AG04450 (cell line): ENCODE results near the gene SLC39A10. TPM values are rescaled to one million over a fixed set of nuclear protein-coding genes. Genes with fewer than 3 reads are reported as not detected.

Source experiments
- CTCF ChIA-PET: fragments of 300-600, 350-600 bp; formaldehyde crosslinking; extraction: SDS; loops from one replicate; lab custom pipeline; 2022; ENCODE audit warnings: antibody characterized with exemption, inconsistent platforms; lab: Charles Lee
- POLR2A ChIA-PET: fragments of 350-600 bp; formaldehyde crosslinking; extraction: SDS; loops from one replicate; lab custom pipeline; 2021; ENCODE audit warnings: antibody characterized with exemption, inconsistent platforms; lab: Yijun Ruan, JAX
- DNase-seq: peaks from one replicate; pipeline ENCODE4 v3.0.0-alpha.2; 2011; ENCODE audit warnings: low read depth, low spot score
- H3K27ac ChIP-seq: one replicate; pipeline ENCODE4 v1.5.1; 2012; ENCODE audit warnings: low read depth, low read length, control low read depth
- H3K27me3 ChIP-seq: one replicate; pipeline ENCODE4 v1.6.0; 2012; ENCODE audit warnings: low read length; ENCODE audit not compliant: control insufficient read depth, insufficient read depth
- H3K4me3 ChIP-seq: 2 replicates; pipeline ENCODE4 v1.5.1; 2011; ENCODE audit warnings: mild to moderate bottlenecking, low read depth, low read length, control low read depth
- H3K9me3 ChIP-seq: 2 replicates; pipeline ENCODE4 v1.5.1; 2012; ENCODE audit warnings: low read length; ENCODE audit not compliant: control insufficient read depth, insufficient read depth
- CTCF ChIP-seq: IDR thresholded peaks from 2 replicates; pipeline ENCODE4 v1.5.1; 2011; ENCODE audit warnings: low read depth, low read length, control low read depth, inconsistent platforms
- polyA plus RNA-seq: library from polyadenylated mRNA; depleted of rRNA; stranded (reverse); fragments of >200 nt; gene quantifications from 2 replicates; pipeline ENCODE4 v1.2.3, GENCODE V29; 2011

SLC39A10 gene
- polyA plus RNA-seq, 1 experiment, result 38.5 TPM

DNA sequence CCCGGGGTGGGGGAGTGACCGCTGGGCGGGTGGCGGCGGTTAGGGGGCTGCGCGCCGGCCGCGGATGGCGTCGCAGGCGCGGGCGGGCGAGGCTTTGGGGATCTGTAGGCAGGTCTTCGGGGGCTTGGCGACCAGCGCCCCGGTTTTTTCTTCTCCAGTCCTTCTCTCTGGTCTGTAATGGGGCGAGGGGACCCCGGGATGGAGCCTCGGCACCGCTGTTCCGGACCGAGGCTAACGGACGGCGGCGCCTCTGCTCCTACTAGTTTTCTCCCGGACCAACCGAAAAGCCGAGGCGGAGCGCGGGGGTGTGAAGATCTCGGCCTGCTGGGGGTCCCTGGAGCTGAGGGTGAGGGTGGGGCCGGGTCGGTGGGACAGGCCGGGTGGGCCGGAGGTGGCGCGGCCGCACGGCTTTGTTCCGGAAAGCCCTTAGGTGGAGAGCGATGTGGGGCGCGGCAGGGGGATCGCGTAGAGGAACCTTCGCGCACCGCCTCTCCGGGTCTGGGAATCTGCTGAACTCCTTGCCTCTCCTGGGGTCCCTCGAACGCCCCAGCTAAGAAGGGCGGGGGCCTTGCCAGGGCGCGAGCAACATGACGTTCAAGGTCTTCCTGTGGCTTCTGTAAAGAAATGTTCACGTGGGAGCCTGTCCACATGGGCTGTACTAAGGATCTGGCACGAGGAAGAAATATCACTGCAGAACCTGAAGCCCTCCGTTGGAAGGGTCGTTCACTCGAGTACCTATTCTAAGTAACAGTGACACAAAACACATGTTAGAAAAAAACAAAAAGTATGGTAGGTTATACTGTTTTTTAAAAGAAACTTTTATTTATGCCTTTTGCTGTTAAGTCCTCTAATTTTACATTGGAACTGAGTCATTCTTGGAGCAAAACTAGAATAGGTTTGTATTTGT is 861 bp downstream of the SLC39A10 start:
- ChIA-PET POLR2A (interaction anchor here (0.6 to 2.2 kb wide), 7 partner anchors 44 to 185 kb away, joined by 3 to 36 read pairs (median 5); no protein-coding TSS in a partner anchor), CTCF (interaction anchor here (0.7 to 1.7 kb wide), 5 partner anchors 31 to 346 kb away, joined by 3 to 9 read pairs (median 3); no protein-coding TSS in a partner anchor)
- Histone ChIP-seq H3K9me3 (no peaks in the 10 kb centered on the region; the same call in 1 of the 2 replicates), H3K4me3 (peak overlapping the region; percentile 83), H3K27ac (peak overlapping the region; percentile 98), H3K27me3 (no peaks in the 10 kb centered on the region)
- peak; percentile 44 for DNase-seq
- no peak for TF ChIP-seq CTCF

DNA sequence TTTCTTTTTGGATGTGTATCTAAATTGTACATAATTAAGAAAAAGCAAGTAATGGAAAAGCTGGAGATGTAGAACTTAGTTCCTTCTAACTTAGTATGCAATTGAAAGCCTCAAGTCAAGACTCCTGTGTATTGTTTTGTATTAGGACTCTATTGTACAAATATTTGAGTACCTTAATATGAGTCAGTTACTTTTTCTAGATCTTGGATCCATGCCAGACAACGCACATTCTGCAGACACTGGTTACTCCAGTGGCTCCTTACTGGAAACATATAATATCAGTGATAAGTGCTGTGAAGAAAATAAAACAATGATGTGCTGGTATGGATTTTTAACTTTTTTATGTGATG is 1.5 kb downstream of the SLC39A10 start:
- CTCF ChIA-PET, result interaction anchor here (0.7 to 3.0 kb wide), 3 partner anchors 8 to 278 kb away, joined by 3 to 60 read pairs (median 6); no protein-coding TSS in a partner anchor
- POLR2A ChIA-PET, result interaction anchor here (0.7 to 1.0 kb wide), 2 partner anchors 97 to 185 kb away, joined by 3 to 5 read pairs; no protein-coding TSS in a partner anchor

DNA sequence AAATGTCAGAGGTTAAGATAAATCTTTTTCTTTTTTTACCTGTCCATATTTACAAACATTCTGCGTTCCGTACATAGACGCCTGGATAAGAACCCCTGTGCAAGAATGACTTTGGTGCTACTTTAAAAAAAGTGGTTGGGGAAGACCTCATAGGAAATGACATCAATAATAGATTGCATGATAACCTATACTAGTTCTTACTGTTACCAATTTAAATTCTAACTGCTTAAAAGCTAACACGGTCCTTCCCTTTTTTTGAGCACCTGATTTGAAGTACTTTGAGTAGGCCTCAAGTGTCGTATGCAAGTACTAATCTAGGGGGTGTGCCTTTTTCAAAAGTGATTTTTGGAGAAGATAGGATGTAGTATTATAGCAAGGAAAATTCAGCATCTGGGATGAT is 2.1 kb downstream of the SLC39A10 start:
- CTCF ChIA-PET, result interaction anchor here (1.1 to 3.0 kb wide), 10 partner anchors 8 to 408 kb away, joined by 4 to 60 read pairs (median 8); no protein-coding TSS in a partner anchor
- Histone ChIP-seq H3K4me3 (peak overlapping the region; percentile 83), H3K27me3 (no peaks in the 10 kb centered on the region), H3K27ac (no peak overlapping the region), H3K9me3 (no peaks in the 10 kb centered on the region; the same call in 1 of the 2 replicates)
- POLR2A ChIA-PET, result interaction anchor here (0.7 kb wide), 1 partner anchor 53 kb away, joined by 3 read pairs; no protein-coding TSS in a partner anchor
- TF ChIP-seq CTCF, result no peak
- no peak for DNase-seq

More for the DNA sequence above, 1.5 kb downstream of the SLC39A10 start:
- no peak overlapping the region for H3K27ac ChIP-seq
- peak; percentile 49 for DNase-seq
- H3K27me3 ChIP-seq, result no peaks in the 10 kb centered on the region
- peak overlapping the region; percentile 83 for H3K4me3 ChIP-seq
- TF ChIP-seq CTCF, result no peak
- no peaks in the 10 kb centered on the region; the same call in 1 of the 2 replicates for H3K9me3 ChIP-seq

- Histone ChIP-seq H3K9me3 (no peaks in the 10 kb centered on the region; the same call in 1 of the 2 replicates), H3K27ac (no peak overlapping the region), H3K27me3 (no peaks in the 10 kb centered on the region), H3K4me3 (peak overlapping the region; percentile 83)
- ChIA-PET CTCF (interaction anchor here (0.5 to 3.0 kb wide), 77 partner anchors 9 to 734 kb away, joined by 3 to 60 read pairs (median 4); partner anchors contain the start of gene DNAH7), POLR2A (interaction anchor here (0.7 to 1.4 kb wide), 6 partner anchors 47 to 341 kb away, joined by 3 to 4 read pairs (median 3); no protein-coding TSS in a partner anchor)
- TF ChIP-seq CTCF, result peak; percentile 80
- DNase-seq, result peak; percentile 66
Measured at GRCh38 chr2:195659982-195660890, 3.2 kb downstream of the SLC39A10 start.
